Measurements from ENCODE around the gene ZNF827. TPM values are rescaled to one million over a fixed set of nuclear protein-coding genes. Genes with fewer than 3 reads are reported as not detected.

The ZNF827 gene
- total and polyA plus RNA-seq, 2 of the 8 experiments (the other 6 are each of a cell fraction or from before 2014, with no cell fraction given), result 25.3 to 26.2 TPM

- no peak overlapping the region for H3K4ac ChIP-seq (replicated peaks; ENCODE audit: insufficient read length, low read depth, low read length)
- H3K9ac ChIP-seq (replicated peaks in 1 of 4; ENCODE audit: extremely low read depth in 1 of 4, low read depth in 3 of 4, low read length in 3 of 4), result no peak overlapping the region
- no peaks in the 10 kb centered on the region for H3K36me3 ChIP-seq (ENCODE audit: control insufficient read depth in 2 of 4, insufficient read depth in 4 of 4, low read length in 3 of 4)
- no peaks in the 10 kb centered on the region for H3K79me2 ChIP-seq (ENCODE audit: control insufficient read depth in 1 of 2, insufficient read depth in 2 of 2, low read length in 2 of 2)
- H3K27ac ChIP-seq (ENCODE audit: low read depth, low read length), result no peak overlapping the region
- H3K27me3 ChIP-seq (replicated peaks in 1 of 4; ENCODE audit: control insufficient read depth in 3 of 4, extremely low read depth in 1 of 4, insufficient read depth in 3 of 4, low read length in 3 of 4), result no peaks in the 10 kb centered on the region; a peak in 2 of 7 replicates
- H2BK12ac ChIP-seq (ENCODE audit: low read depth, low read length), result peak overlapping the region; percentile 61; the same call in 1 of the 2 replicates
- WGBS, 2 experiments (ENCODE audit: extremely low coverage in 1 of 2, insufficient coverage in 1 of 2, insufficient read length in 1 of 2, insufficient replicate concordance in 2 of 2, low coverage in 1 of 2, low lambda C conversion rate in 2 of 2, missing lambda C conversion rate in 1 of 2), result 87% methylated on average over 9 of the region's 9 CpGs; no CpG with 5 or more reads in 1 of the 2 experiments
- CTCF ChIA-PET (ENCODE audit: partially characterized antibody), result interaction anchor here (0.7 kb wide), 1 partner anchor 152 kb away, joined by 3 read pairs; no protein-coding TSS in a partner anchor
- H4K91ac ChIP-seq (replicated peaks; ENCODE audit: insufficient read length, low read length), result peak overlapping the region; percentile 45
- H4K20me1 ChIP-seq (replicated peaks in 1 of 2; ENCODE audit: control insufficient read depth in 1 of 2, insufficient read depth in 2 of 2, low read length in 2 of 2), result no peaks in the 10 kb centered on the region
- TF ChIP-seq E2F6 (IDR thresholded peaks at IDR 0.05), result no peak
- no peak for TF ChIP-seq SAP30 (IDR thresholded peaks at IDR 0.05; ENCODE audit: insufficient read depth, insufficient replicate concordance, low read length)
- no peak for TF ChIP-seq TAF7 (optimal IDR thresholded peaks at IDR 0.05; ENCODE audit: borderline replicate concordance, low read depth, low read length)
- TF ChIP-seq SUZ12 (IDR thresholded peaks at IDR 0.05; ENCODE audit: low read length), result no peak
- TF ChIP-seq TBP (IDR thresholded peaks at IDR 0.05; ENCODE audit: low read depth, low read length), result no peak
- TF ChIP-seq KDM1A (IDR thresholded peaks at IDR 0.05; ENCODE audit: borderline replicate concordance, low read length), result no peak
- TF ChIP-seq TCF12 (IDR thresholded peaks at IDR 0.05; ENCODE audit: low read depth, low read length), result no peak
- no peak for TF ChIP-seq SIN3A (conservative IDR thresholded peaks at IDR 0.05 in 1 of 2, IDR thresholded peaks at IDR 0.05 in 1 of 2; ENCODE audit: low read depth in 1 of 2, low read length in 2 of 2)
- no peak for TF ChIP-seq JUND (IDR thresholded peaks at IDR 0.05; ENCODE audit: low read length)
- TF ChIP-seq TEAD4 (IDR thresholded peaks at IDR 0.05; ENCODE audit: low read depth, low read length), result no peak
- TF ChIP-seq RFX5 (IDR thresholded peaks at IDR 0.05; ENCODE audit: borderline replicate concordance, low read depth, low read length), result no peak
- DNase-seq (ENCODE audit: low read depth in 1 of 2, low spot score in 2 of 2) (no peak), FAIRE-seq (no peak)
- H2BK15ac ChIP-seq (ENCODE audit: low read length), result peak overlapping the region; percentile 5; the same call in 1 of the 2 replicates
- H3K79me1 ChIP-seq (ENCODE audit: low read depth, low read length), result no peaks in the 10 kb centered on the region
- no peak overlapping the region for H2AK5ac ChIP-seq (ENCODE audit: low read depth, low read length)
- H3K9me3 ChIP-seq (ENCODE audit: insufficient read depth in 2 of 2, low read depth in 1 of 2, low read length in 1 of 2), result no peaks in the 10 kb centered on the region
- H2BK120ac ChIP-seq (replicated peaks; ENCODE audit: low read depth, low read length), result no peak overlapping the region
- no peak overlapping the region for H3K56ac ChIP-seq (replicated peaks; ENCODE audit: insufficient read length, low read depth, low read length)
- no peak overlapping the region for H2AFZ ChIP-seq (ENCODE audit: low read length)
- H3K23ac ChIP-seq (ENCODE audit: insufficient read length), result no peak overlapping the region
- peak overlapping the region; percentile 53 for H4K8ac ChIP-seq (ENCODE audit: extremely low read depth, insufficient read depth, low read length)
- no peak overlapping the region for H2BK5ac ChIP-seq (ENCODE audit: low read depth, low read length)
- H3K14ac ChIP-seq (ENCODE audit: insufficient read length), result no peak overlapping the region
- no peak overlapping the region for H3K4me2 ChIP-seq (ENCODE audit: insufficient read depth in 1 of 2, low read depth in 2 of 2, low read length in 2 of 2)
- peaks cover 3 to 13% (median 9%) of the 10 kb centered on the region in 4 experiments for H3K4me1 ChIP-seq (replicated peaks in 1 of 4; ENCODE audit: control insufficient read depth in 3 of 4, insufficient read depth in 4 of 4, low read length in 3 of 4)
- H3K23me2 ChIP-seq (ENCODE audit: low read depth, low read length), result no peaks in the 10 kb centered on the region; the same call in 1 of the 2 replicates
- H4K5ac ChIP-seq (ENCODE audit: insufficient read length, low read depth, low read length), result no peak overlapping the region
- no peak overlapping the region for H2BK20ac ChIP-seq (ENCODE audit: low read length)
- POLR2A ChIA-PET (ENCODE audit: partially characterized antibody), result interaction anchor here (1.2 kb wide), 1 partner anchor 113 kb away, joined by 4 read pairs; no protein-coding TSS in a partner anchor
- no peak overlapping the region for H3K4me3 ChIP-seq (ENCODE audit: extremely low read depth in 1 of 4, insufficient read depth in 2 of 4, low read depth in 3 of 4, low read length in 4 of 4)
- no peak overlapping the region for H3K18ac ChIP-seq (ENCODE audit: extremely low read depth, low read length)
Measured at GRCh38 chr4:145736241-145736831, 202.3 kb downstream of the ZNF827 start.

All from H1 (cell line).